Endothelial cell of umbilical vein (primary cell): ENCODE measurements around the gene ITPRIPL2.

Source experiments
- FOS ChIP-seq: IDR thresholded peaks from 2 replicates; pipeline ENCODE4 v1.6.1; 2011; ENCODE audit warnings: mild to moderate bottlenecking, low read length, moderate library complexity, borderline replicate concordance; ENCODE audit not compliant: insufficient read depth
- MAX ChIP-seq: IDR thresholded peaks from 2 replicates; pipeline ENCODE4 v1.6.1; 2011; ENCODE audit not compliant: insufficient read depth, insufficient read length
- POLR2A ChIP-seq: IDR thresholded peaks from 2 replicates; pipeline ENCODE4 v1.6.1; 2012; ENCODE audit warnings: low read depth, mild to moderate bottlenecking, control low read depth, low read length
- POLR2AphosphoS5 ChIP-seq: IDR thresholded peaks from 2 replicates; pipeline ENCODE4 v1.6.1; 2012; ENCODE audit warnings: low read depth, mild to moderate bottlenecking, control low read depth, low read length, moderate library complexity; ENCODE audit not compliant: insufficient read depth
- TF ChIP-seq, protein P1 (sequence below), 2 donors: IDR thresholded peaks; 1 replicate in 1 of 2; 2 replicates in 1 of 2; pipeline ENCODE4 v1.5.1; 2011; ENCODE audit warnings: low read length in 2 of 2, mild to moderate bottlenecking in 2 of 2, moderate library complexity in 2 of 2, control low read depth in 1 of 2, inconsistent platforms in 1 of 2, low read depth in 1 of 2; ENCODE audit not compliant: insufficient read depth in 1 of 2; ENCODE audit errors: extremely low read depth in 1 of 2

GRCh38 chr16:19116711-19117449 is 3.1 kb downstream of the ITPRIPL2 start:
- no peak for TF ChIP-seq POLR2A
- TF ChIP-seq, protein P1, sequence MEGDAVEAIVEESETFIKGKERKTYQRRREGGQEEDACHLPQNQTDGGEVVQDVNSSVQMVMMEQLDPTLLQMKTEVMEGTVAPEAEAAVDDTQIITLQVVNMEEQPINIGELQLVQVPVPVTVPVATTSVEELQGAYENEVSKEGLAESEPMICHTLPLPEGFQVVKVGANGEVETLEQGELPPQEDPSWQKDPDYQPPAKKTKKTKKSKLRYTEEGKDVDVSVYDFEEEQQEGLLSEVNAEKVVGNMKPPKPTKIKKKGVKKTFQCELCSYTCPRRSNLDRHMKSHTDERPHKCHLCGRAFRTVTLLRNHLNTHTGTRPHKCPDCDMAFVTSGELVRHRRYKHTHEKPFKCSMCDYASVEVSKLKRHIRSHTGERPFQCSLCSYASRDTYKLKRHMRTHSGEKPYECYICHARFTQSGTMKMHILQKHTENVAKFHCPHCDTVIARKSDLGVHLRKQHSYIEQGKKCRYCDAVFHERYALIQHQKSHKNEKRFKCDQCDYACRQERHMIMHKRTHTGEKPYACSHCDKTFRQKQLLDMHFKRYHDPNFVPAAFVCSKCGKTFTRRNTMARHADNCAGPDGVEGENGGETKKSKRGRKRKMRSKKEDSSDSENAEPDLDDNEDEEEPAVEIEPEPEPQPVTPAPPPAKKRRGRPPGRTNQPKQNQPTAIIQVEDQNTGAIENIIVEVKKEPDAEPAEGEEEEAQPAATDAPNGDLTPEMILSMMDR (IDR thresholded peaks at IDR 0.05; ENCODE audit: extremely low read depth in 1 of 2, insufficient read depth in 1 of 2, low read depth in 1 of 2, low read length in 2 of 2), result no peak
- TF ChIP-seq POLR2AphosphoS5, result no peak
- no peak for TF ChIP-seq MAX
- TF ChIP-seq FOS, result no peak
